Lower leg skin (tissue), 4 donors: Measurements from ENCODE around the gene VWA8. TPM values are rescaled to one million over a fixed set of nuclear protein-coding genes. Genes with fewer than 3 reads are reported as not detected.

Source experiments
- DNase-seq, 2 donors: peaks; one replicate each; pipeline ENCODE4 v3.0.0-alpha.2; 2019; ENCODE audit warnings: low spot score in 2 of 2
- H3K4me3 ChIP-seq: fragments of 200-600 bp; sonication (generic); 2 replicates; pipeline ENCODE4 v1.5.1; 2017; ENCODE audit warnings: mild to moderate bottlenecking, low read depth; ENCODE audit not compliant: poor library complexity, severe bottlenecking
- POLR2A ChIP-seq, 2 donors: fragments of 450-650 bp; IDR thresholded peaks; one replicate each; pipeline ENCODE4 v1.6.1; 2016 to 2017; ENCODE audit warnings: antibody characterized with exemption in 2 of 2, mild to moderate bottlenecking in 1 of 2, moderate library complexity in 1 of 2
- WGBS, 2 donors: methylation state at CpG; one replicate each; pipeline ENCODE4 v1.1.5; 2018; 5-methylcytosine and 5-hydroxymethylcytosine counted together
- intact Hi-C: fragments of 100-400 bp; cut with DNase I; formaldehyde crosslinking; loops from one replicate; pipeline ENCODE4 v1.15.0; 2023; ENCODE audit warnings: low total_unique reads
- total RNA-seq, 4 donors: library from RNA; depleted of rRNA; stranded (reverse); fragments of >200 nt; gene quantifications; one replicate each; pipeline ENCODE4 v1.1.0, GENCODE V29; 2016
- TF ChIP-seq, protein P1 (sequence below), 3 donors: fragments of 450-650 bp; IDR thresholded peaks; one replicate each; pipeline ENCODE4 v1.5.1; 2016; ENCODE audit warnings: antibody characterized with exemption in 3 of 3, mild to moderate bottlenecking in 3 of 3, moderate library complexity in 2 of 3

The VWA8 gene
- total RNA-seq, 4 donors from 2014 or later: 11.8 to 22.0 (median 15.1) TPM

DNA sequence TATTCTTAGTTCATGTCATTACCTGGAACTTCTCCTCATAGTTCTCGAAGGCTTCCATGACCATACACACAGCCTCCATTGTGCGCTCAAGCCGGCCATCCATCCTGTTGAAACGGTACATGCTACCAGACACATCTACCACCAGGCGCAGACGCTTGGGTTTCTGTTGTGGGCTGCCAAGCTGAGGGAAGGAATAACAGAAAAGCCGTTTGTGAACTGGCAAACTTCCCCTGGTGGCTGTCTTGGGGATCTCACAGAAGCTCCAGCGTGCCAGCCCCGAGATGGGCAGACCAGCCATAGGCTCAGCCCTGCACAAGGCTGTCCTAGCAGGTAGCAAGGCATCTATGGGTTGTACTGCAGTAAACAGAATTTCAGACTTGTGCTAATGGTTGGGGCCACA, 373.4 kb downstream of the VWA8 start:
- H3K4me3 ChIP-seq: no peak overlapping the region
- no peak for DNase-seq
- no peak for TF ChIP-seq POLR2A (IDR thresholded peaks at IDR 0.05)
- TF ChIP-seq, protein P1, sequence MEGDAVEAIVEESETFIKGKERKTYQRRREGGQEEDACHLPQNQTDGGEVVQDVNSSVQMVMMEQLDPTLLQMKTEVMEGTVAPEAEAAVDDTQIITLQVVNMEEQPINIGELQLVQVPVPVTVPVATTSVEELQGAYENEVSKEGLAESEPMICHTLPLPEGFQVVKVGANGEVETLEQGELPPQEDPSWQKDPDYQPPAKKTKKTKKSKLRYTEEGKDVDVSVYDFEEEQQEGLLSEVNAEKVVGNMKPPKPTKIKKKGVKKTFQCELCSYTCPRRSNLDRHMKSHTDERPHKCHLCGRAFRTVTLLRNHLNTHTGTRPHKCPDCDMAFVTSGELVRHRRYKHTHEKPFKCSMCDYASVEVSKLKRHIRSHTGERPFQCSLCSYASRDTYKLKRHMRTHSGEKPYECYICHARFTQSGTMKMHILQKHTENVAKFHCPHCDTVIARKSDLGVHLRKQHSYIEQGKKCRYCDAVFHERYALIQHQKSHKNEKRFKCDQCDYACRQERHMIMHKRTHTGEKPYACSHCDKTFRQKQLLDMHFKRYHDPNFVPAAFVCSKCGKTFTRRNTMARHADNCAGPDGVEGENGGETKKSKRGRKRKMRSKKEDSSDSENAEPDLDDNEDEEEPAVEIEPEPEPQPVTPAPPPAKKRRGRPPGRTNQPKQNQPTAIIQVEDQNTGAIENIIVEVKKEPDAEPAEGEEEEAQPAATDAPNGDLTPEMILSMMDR (IDR thresholded peaks at IDR 0.05): no peak
- intact Hi-C loops: no loop called here
- 93 to 95% methylated on average over 9 of the region's 9 CpGs for WGBS, 2 donors

DNA sequence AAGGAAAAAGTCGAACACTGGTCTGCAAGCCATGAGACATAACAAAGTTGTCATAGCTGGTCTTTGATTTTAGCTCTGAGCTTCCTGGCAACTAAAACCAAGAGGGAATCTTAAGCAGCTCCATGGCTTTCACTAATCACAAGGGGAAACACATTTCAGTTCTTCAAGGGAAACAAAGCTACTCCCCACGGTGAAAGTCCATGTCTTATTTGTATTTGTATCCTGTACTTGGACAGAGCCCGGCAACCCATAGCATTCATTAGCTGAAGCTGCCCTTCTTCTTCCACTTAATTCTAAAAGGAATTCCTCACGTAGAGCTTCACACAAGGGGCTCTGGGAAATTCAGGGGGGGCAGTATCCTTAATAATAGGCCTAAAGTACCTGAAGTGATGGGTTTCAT, 374.7 kb downstream of the VWA8 start:
- TF ChIP-seq, protein P1 (IDR thresholded peaks at IDR 0.05): no peak
- TF ChIP-seq POLR2A (IDR thresholded peaks at IDR 0.05): no peak
- intact Hi-C loops: no loop called here
- DNase-seq: no peak
- 91 to 94% methylated on average over 4 of the region's 4 CpGs for WGBS, 2 donors
- no peak overlapping the region for H3K4me3 ChIP-seq

DNA sequence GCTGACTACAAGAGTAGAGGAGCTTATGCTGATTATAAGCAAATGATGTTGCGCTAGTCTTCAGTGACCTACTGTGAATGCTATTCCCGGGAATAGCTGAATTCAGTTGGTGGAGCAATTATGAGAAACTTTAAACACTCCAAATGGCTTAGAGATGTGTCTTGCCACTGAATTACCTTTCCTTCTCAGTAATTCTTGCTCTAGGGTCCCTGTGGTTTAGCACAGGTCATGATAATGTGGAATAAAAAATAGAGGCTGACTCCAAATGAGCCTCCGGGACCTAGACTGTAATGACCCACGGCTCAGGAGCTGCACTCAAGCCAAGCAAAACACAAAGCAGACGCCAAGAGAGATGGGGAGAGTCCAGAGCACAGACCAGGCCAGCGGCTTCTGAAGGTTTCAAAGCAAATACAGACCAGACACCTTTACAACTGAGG, 378.9 kb downstream of the VWA8 start:
- no peak for DNase-seq
- intact Hi-C loops: no loop called here
- no peak overlapping the region for H3K4me3 ChIP-seq
- TF ChIP-seq POLR2A (IDR thresholded peaks at IDR 0.05): no peak
- WGBS, 2 donors: 64 to 81% methylated on average over 6 of the region's 6 CpGs

DNA sequence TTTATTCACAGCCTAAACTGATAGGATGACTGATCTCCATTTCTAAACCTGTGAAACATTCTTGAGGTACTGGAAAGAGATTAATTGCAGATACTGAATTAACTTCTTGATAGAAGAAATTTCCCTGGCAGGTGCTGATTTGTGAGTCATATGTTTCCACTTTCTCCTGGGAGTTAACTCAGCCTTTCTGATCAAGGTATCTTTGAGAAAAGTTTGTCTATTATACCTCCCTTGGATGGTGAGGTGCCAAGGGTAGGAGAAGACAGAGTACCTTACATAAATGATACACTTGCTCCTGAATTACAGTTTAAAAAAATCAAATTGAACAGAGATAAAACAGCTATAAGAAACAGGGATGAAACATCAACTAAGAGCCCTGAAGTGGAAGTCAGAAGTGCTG, 380.6 kb downstream of the VWA8 start:
- DNase-seq: no peak
- no peak overlapping the region for H3K4me3 ChIP-seq
- intact Hi-C loops: no loop called here
- TF ChIP-seq, protein P1 (IDR thresholded peaks at IDR 0.05): no peak
- TF ChIP-seq POLR2A (IDR thresholded peaks at IDR 0.05): no peak

- DNase-seq: no peak
- 93 to 97% methylated on average over 6 of the region's 6 CpGs for WGBS, 2 donors
- TF ChIP-seq, protein P1 (IDR thresholded peaks at IDR 0.05): no peak
- no peak for TF ChIP-seq POLR2A (IDR thresholded peaks at IDR 0.05)
- no peak overlapping the region for H3K4me3 ChIP-seq
- intact Hi-C loops: no loop called here
Observed at GRCh38 chr13:41579881-41580280, 381.0 kb downstream of the VWA8 start.

DNA sequence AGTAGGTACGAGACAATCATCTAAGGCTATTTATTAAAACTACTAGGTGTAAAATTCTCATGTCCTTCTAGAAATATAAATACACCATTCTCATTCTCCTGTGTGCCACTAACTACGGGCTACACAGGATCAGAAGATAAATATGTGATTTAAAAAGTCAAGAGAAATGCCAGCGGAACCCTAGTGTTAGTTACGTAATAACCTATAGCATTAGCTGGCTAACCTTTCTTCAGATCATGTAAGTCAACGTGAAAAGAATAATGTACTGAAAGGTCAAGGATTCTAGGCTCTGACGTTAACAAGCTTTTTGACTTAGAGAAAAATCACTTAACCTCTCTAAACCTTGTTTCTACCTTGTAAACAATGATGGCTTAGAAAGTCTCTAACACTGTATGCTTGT, 381.7 kb downstream of the VWA8 start:
- no peak for DNase-seq
- intact Hi-C loops: no loop called here
- TF ChIP-seq POLR2A (IDR thresholded peaks at IDR 0.05): no peak
- TF ChIP-seq, protein P1 (IDR thresholded peaks at IDR 0.05): no peak
- WGBS, 2 donors: 94 to 96% methylated on average over 6 of the region's 6 CpGs
- no peak overlapping the region for H3K4me3 ChIP-seq
